Ascending aorta (tissue), 2 donors: Measurements from ENCODE around the gene OR5W2. TPM values are rescaled to one million over a fixed set of nuclear protein-coding genes. Genes with fewer than 3 reads are reported as not detected.

Experiments used
- DNase-seq, 2 donors: peaks; one replicate each; pipeline ENCODE4 v3.0.0-alpha.2; 2019; ENCODE audit warnings: low spot score in 2 of 2
- H3K27ac ChIP-seq, 2 donors: fragments of 200-600 bp; sonication (generic); one replicate each; pipeline ENCODE4 v1.5.1; 2016 to 2017; ENCODE audit warnings: mild to moderate bottlenecking in 1 of 2
- H3K27me3 ChIP-seq: fragments of 200-600 bp; sonication (generic); one replicate; pipeline ENCODE4 v1.5.1; 2017
- H3K36me3 ChIP-seq, 2 donors: fragments of 200-600 bp; sonication (generic); one replicate each; pipeline ENCODE4 v1.5.1; 2016
- H3K4me1 ChIP-seq, 2 donors: fragments of 200-600 bp; sonication (generic); one replicate each; pipeline ENCODE4 v1.5.1; 2016 to 2017; ENCODE audit warnings: mild to moderate bottlenecking in 1 of 2
- H3K4me3 ChIP-seq, 2 donors: fragments of 200-600 bp; sonication (generic); one replicate each; pipeline ENCODE4 v1.5.1; 2016 to 2017; ENCODE audit warnings: mild to moderate bottlenecking in 1 of 2
- H3K9me3 ChIP-seq, 2 donors: fragments of 200-600 bp; sonication (generic); one replicate each; pipeline ENCODE4 v1.5.1; 2016
- intact Hi-C: fragments of 100-400 bp; cut with DNase I; formaldehyde crosslinking; loops from one replicate; pipeline ENCODE4 v1.15.1; 2023
- total RNA-seq: library from RNA; depleted of rRNA; stranded (reverse); fragments of >200 nt; gene quantifications from one replicate; pipeline ENCODE4 v1.1.0, GENCODE V29; 2016
- TF ChIP-seq, protein P1 (sequence below), 3 experiments: fragments of 200-600 bp in 2 of 3; fragments of 450-650 bp in 1 of 3; sonication (generic) in 2 of 3; IDR thresholded peaks; one replicate each; pipeline ENCODE4 v1.5.1; 2016 to 2019; ENCODE audit warnings: antibody characterized with exemption in 3 of 3, mild to moderate bottlenecking in 1 of 3, moderate library complexity in 1 of 3

The OR5W2 gene
- not detected for total RNA-seq

DNA sequence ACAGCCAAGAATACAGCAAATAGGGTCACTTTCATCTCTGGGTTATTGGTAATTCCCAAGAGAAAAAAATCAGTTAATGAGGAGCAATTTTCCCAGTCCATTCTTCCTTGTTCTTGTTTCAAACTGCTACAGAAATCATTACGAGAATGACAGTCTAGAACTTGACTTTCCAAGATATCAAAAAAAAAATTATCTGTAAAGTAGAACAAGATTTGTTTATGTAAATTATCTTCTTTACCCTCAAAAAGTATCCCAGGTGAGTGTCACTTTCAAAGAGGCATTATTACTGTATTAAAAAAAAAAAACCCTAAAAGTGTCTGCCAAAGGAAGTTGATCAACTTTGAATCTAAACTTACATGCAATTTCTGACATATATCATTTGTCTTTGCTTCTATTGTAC is at the start of gene OR5W2:
OR5W2 (minus strand) TSS at position 101 of the 400 bp plus-strand sequence; CDS start at position 101, 0 bp downstream.
- intact Hi-C loops, result no loop called here
- TF ChIP-seq, protein P1, sequence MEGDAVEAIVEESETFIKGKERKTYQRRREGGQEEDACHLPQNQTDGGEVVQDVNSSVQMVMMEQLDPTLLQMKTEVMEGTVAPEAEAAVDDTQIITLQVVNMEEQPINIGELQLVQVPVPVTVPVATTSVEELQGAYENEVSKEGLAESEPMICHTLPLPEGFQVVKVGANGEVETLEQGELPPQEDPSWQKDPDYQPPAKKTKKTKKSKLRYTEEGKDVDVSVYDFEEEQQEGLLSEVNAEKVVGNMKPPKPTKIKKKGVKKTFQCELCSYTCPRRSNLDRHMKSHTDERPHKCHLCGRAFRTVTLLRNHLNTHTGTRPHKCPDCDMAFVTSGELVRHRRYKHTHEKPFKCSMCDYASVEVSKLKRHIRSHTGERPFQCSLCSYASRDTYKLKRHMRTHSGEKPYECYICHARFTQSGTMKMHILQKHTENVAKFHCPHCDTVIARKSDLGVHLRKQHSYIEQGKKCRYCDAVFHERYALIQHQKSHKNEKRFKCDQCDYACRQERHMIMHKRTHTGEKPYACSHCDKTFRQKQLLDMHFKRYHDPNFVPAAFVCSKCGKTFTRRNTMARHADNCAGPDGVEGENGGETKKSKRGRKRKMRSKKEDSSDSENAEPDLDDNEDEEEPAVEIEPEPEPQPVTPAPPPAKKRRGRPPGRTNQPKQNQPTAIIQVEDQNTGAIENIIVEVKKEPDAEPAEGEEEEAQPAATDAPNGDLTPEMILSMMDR (IDR thresholded peaks at IDR 0.05), result no peak
- Histone ChIP-seq H3K36me3 (no peaks in the 10 kb centered on the region), H3K27ac (no peak within 1 kb of the TSS), H3K9me3 (no peaks in the 10 kb centered on the region), H3K27me3 (no peaks in the 10 kb centered on the region), H3K4me3 (no peak within 1 kb of the TSS), H3K4me1 (no peaks in the 10 kb centered on the region)
- no peak for DNase-seq

- Histone ChIP-seq H3K36me3 (no peaks in the 10 kb centered on the region), H3K9me3 (no peaks in the 10 kb centered on the region), H3K27ac (no peak overlapping the region), H3K4me3 (no peak overlapping the region), H3K27me3 (no peaks in the 10 kb centered on the region), H3K4me1 (no peaks in the 10 kb centered on the region)
- intact Hi-C loops, result no loop called here
- TF ChIP-seq, protein P1 (IDR thresholded peaks at IDR 0.05), result no peak
- DNase-seq, result no peak
Measured at GRCh38 chr11:55956521-55956920, 42.1 kb upstream of the OR5W2 start.

GRCh38 chr11:55949330-55949729 is 34.9 kb upstream of the OR5W2 start:
- H3K27me3 ChIP-seq, result no peaks in the 10 kb centered on the region
- TF ChIP-seq, protein P1 (IDR thresholded peaks at IDR 0.05), result no peak
- DNase-seq, result no peak
- H3K27ac ChIP-seq, result no peak overlapping the region
- intact Hi-C loops, result no loop called here
- no peaks in the 10 kb centered on the region for H3K4me1 ChIP-seq
- no peak overlapping the region for H3K4me3 ChIP-seq
- H3K9me3 ChIP-seq, result no peaks in the 10 kb centered on the region
- no peaks in the 10 kb centered on the region for H3K36me3 ChIP-seq

- H3K4me3 ChIP-seq, result no peak overlapping the region
- H3K27me3 ChIP-seq, result no peaks in the 10 kb centered on the region
- TF ChIP-seq, protein P1 (IDR thresholded peaks at IDR 0.05), result no peak
- H3K9me3 ChIP-seq, result no peaks in the 10 kb centered on the region
- no peak overlapping the region for H3K27ac ChIP-seq
- no peak for DNase-seq
- intact Hi-C loops, result no loop called here
- no peaks in the 10 kb centered on the region for H3K4me1 ChIP-seq
- no peaks in the 10 kb centered on the region for H3K36me3 ChIP-seq
Measured at GRCh38 chr11:55942785-55943392, 28.5 kb upstream of the OR5W2 start.

DNA sequence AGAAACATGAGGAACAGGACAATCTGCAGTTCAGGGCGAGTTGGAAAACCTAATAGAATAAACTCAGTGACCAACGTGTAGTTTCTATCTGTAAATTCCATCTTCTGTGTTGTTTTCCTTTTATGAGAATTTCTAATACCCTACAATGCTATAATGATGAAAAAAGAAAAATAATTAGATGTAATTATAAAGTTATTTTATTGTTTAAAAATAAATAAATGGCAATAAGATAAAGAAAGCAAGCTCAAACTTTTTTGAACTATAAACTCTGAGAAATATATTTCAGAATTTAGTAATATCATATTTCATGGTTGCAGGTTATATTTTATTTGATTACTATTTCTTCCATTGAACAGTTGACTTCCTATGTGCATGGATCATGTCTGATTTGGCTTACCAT is 21.9 kb upstream of the OR5W2 start, which contains the start of gene OR5I1:
OR5I1 (minus strand) TSS at position 101 of the 400 bp plus-strand sequence; CDS start at position 101, 0 bp downstream.
- Histone ChIP-seq H3K27ac (no peak within 1 kb of the TSS), H3K4me3 (no peak within 1 kb of the TSS), H3K9me3 (no peaks in the 10 kb centered on the region), H3K27me3 (no peaks in the 10 kb centered on the region), H3K4me1 (no peaks in the 10 kb centered on the region), H3K36me3 (no peaks in the 10 kb centered on the region)
- TF ChIP-seq, protein P1 (IDR thresholded peaks at IDR 0.05), result no peak
- intact Hi-C loops, result no loop called here
- no peak for DNase-seq
